ENCODE measurements around the gene ANKRD18A. TPM values are rescaled to one million over a fixed set of nuclear protein-coding genes. Genes with fewer than 3 reads are reported as not detected.
A peak's percentile ranks its signal among the peaks of the same experiment; 100 is the strongest.

Gene ANKRD18A
- total and polyA plus RNA-seq, 5 donors from 2014 or later: 0.21 to 10.9 (median 0.49) TPM

DNA sequence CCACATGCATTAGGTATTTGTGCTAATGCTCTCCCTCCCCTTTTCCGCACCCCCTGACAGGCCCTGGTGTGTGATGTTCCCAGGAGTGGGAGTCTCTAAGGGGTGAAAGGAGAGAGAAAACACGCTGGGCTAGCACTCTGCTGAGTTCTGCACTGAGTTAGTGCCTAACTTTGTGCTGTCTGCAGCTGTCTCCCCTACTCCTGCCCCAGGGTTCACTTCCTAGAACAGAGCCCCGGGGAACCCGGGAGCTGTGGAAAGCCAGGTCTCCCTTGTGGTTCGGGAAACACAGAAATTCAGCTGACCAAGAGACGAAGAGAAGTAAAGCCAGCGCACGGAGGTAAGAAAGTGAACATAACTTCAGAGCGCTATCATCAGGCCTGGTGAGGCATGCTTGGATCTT, 20.7 kb upstream of the ANKRD18A start:
- no peak overlapping the region for H3K4me3 Mint-ChIP-seq
- no peaks in the 10 kb centered on the region for H3K9me3 ChIP-seq (ENCODE audit: control insufficient read depth in 2 of 2, low read length in 2 of 2)
- no peaks in the 10 kb centered on the region for H3K4me1 ChIP-seq (ENCODE audit: control insufficient read depth, insufficient read depth, low read length, poor library complexity, severe bottlenecking)
- peaks cover 5% of the 10 kb centered on the region for H3K27me3 Mint-ChIP-seq
- no peak for ATAC-seq (ENCODE audit: low read depth in 2 of 2)
- no peak overlapping the region for H3K27ac Mint-ChIP-seq
- H3K4me3 ChIP-seq (ENCODE audit: low read depth, low read length): no peak overlapping the region
- no peaks in the 10 kb centered on the region for H3K36me3 Mint-ChIP-seq
- H3K4me1 Mint-ChIP-seq: no peaks in the 10 kb centered on the region
- H3K9me3 Mint-ChIP-seq: peaks cover 0 to 3% (median 0%) of the 10 kb centered on the region in 7 donors
- no peak for DNase-seq
- no peaks in the 10 kb centered on the region for H3K27me3 ChIP-seq (ENCODE audit: control insufficient read depth, insufficient read depth, low read length)
- H3K27ac ChIP-seq (ENCODE audit: insufficient read depth, low read length, poor library complexity, severe bottlenecking): no peak overlapping the region
- H3K36me3 ChIP-seq (ENCODE audit: control insufficient read depth, insufficient read depth, low read length): no peaks in the 10 kb centered on the region

DNA sequence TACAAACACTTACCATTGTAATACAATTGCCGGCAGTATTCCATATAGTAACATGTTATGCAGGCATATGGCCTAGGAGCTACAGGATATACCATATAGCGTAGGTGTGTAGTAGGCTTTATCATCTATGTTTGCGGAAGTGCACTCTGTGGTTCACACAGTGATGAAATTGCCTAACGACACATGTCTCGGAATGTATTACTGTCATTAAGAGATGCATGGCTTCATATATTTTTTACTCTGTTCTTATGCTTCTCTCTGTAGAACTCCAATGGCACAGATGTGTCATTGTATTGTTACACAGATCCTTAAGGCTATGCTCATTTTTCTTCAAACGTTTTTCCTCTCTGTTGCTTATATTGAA, 19.2 kb upstream of the ANKRD18A start:
- ATAC-seq (ENCODE audit: low read depth in 2 of 2) (no peak), DNase-seq (no peak)
- Histone ChIP-seq H3K27ac (ENCODE audit: insufficient read depth, low read length, poor library complexity, severe bottlenecking) (no peak overlapping the region), H3K27me3 (ENCODE audit: control insufficient read depth, insufficient read depth, low read length) (no peaks in the 10 kb centered on the region), H3K4me1 (ENCODE audit: control insufficient read depth, insufficient read depth, low read length, poor library complexity, severe bottlenecking) (no peaks in the 10 kb centered on the region), H3K9me3 (ENCODE audit: control insufficient read depth in 2 of 2, low read length in 2 of 2) (no peaks in the 10 kb centered on the region), H3K36me3 (ENCODE audit: control insufficient read depth, insufficient read depth, low read length) (no peaks in the 10 kb centered on the region), H3K4me3 (ENCODE audit: low read depth, low read length) (no peak overlapping the region)
- no peak overlapping the region for H3K27ac Mint-ChIP-seq
- peaks cover 5% of the 10 kb centered on the region for H3K27me3 Mint-ChIP-seq
- H3K36me3 Mint-ChIP-seq: no peaks in the 10 kb centered on the region
- H3K4me3 Mint-ChIP-seq: no peak overlapping the region
- H3K9me3 Mint-ChIP-seq: peaks cover 0 to 3% (median 0%) of the 10 kb centered on the region in 7 donors
- H3K4me1 Mint-ChIP-seq: no peaks in the 10 kb centered on the region

DNA sequence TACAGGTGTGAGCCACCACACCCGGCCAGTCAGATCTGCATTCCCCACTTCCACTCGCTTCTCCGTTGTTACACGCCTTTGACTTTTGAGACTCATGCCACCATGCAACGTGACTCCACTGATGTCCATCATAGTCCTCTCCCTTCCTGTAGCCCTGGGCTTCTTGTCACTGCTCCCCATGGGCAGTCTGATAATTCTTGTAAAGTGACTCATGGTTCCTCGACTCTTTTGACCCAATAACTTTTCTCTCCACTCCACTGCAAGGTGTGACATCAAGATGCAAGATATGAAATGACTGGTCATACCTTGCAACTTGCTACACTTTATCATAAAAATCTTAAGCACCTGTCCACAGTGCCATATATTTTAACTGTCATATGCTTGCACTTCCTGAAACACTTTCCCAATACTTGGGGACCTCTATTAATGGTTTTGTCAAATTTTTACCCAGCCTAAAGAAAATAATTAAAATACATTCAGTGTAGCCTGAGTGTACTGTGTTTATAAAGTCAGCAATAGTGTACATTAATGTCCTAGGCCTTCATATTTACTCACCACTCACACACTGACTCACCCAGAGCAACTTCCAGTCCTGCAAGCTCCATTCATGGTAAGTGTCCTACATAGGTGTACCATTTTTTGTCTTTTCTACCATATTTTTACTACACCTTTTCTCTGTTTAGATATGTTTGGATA, 18.6 kb upstream of the ANKRD18A start:
- Histone ChIP-seq H3K27ac (ENCODE audit: insufficient read depth, low read length, poor library complexity, severe bottlenecking) (no peak overlapping the region), H3K4me3 (ENCODE audit: low read depth, low read length) (no peak overlapping the region), H3K36me3 (ENCODE audit: control insufficient read depth, insufficient read depth, low read length) (no peaks in the 10 kb centered on the region), H3K4me1 (ENCODE audit: control insufficient read depth, insufficient read depth, low read length, poor library complexity, severe bottlenecking) (no peaks in the 10 kb centered on the region), H3K27me3 (ENCODE audit: control insufficient read depth, insufficient read depth, low read length) (no peaks in the 10 kb centered on the region), H3K9me3 (ENCODE audit: control insufficient read depth in 2 of 2, low read length in 2 of 2) (no peaks in the 10 kb centered on the region)
- DNase-seq (no peak), ATAC-seq (ENCODE audit: low read depth in 2 of 2) (no peak)
- Mint-ChIP-seq H3K27ac (no peak overlapping the region), H3K4me1 (no peaks in the 10 kb centered on the region), H3K9me3 (peaks cover 0 to 3% (median 0%) of the 10 kb centered on the region in 7 donors), H3K36me3 (no peaks in the 10 kb centered on the region), H3K27me3 (peaks cover 5% of the 10 kb centered on the region), H3K4me3 (no peak overlapping the region)

DNA sequence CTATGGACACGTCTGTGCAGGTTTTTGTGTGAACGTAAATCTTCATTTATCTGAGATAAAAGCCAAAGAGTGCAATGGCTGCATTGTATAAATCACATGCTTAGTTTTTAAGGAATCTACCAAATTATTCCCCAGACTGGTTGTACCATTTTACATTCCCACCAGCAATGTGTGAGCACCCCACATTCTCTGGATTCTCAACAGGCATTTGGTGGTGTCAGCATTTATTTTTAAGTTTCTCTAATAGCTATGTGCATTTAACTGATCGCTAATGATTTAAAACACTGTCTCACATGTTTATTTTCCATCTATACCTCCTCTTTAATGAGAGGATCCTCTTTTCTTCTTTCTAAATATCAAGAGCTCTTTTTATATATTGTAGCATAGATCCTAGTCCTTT, 13.9 kb upstream of the ANKRD18A start:
- no peaks in the 10 kb centered on the region for H3K36me3 Mint-ChIP-seq
- Histone ChIP-seq H3K27me3 (ENCODE audit: control insufficient read depth, insufficient read depth, low read length) (no peaks in the 10 kb centered on the region), H3K9me3 (ENCODE audit: control insufficient read depth in 2 of 2, low read length in 2 of 2) (no peaks in the 10 kb centered on the region), H3K4me1 (ENCODE audit: control insufficient read depth, insufficient read depth, low read length, poor library complexity, severe bottlenecking) (no peaks in the 10 kb centered on the region), H3K27ac (ENCODE audit: insufficient read depth, low read length, poor library complexity, severe bottlenecking) (no peak overlapping the region), H3K36me3 (ENCODE audit: control insufficient read depth, insufficient read depth, low read length) (no peaks in the 10 kb centered on the region), H3K4me3 (ENCODE audit: low read depth, low read length) (no peak overlapping the region)
- no peaks in the 10 kb centered on the region for H3K27me3 Mint-ChIP-seq
- no peak overlapping the region for H3K27ac Mint-ChIP-seq
- peaks cover 0 to 3% (median 0%) of the 10 kb centered on the region in 7 donors for H3K9me3 Mint-ChIP-seq
- H3K4me3 Mint-ChIP-seq: no peak overlapping the region
- ATAC-seq (ENCODE audit: low read depth in 2 of 2): no peak
- no peak for DNase-seq
- no peaks in the 10 kb centered on the region for H3K4me1 Mint-ChIP-seq

DNA sequence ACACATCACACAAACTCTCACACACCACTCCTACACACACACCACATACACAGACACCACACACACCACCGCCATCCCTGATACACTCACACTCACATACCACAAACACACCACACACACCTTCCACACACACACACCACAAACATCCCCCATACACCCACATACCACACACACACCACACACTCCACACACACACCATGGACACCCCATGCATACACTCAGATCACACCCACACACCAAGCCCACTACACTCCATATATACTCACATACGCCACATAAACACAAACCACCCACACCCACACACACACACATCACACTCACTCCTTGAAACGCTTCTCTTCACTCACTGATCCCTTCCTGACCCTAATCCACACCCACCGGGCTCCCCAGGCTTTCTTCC, 9.1 kb upstream of the ANKRD18A start:
- no peaks in the 10 kb centered on the region for H3K36me3 ChIP-seq (ENCODE audit: control insufficient read depth, insufficient read depth, low read length)
- Mint-ChIP-seq H3K27me3 (peaks cover 11% of the 10 kb centered on the region), H3K27ac (no peak overlapping the region)

DNA sequence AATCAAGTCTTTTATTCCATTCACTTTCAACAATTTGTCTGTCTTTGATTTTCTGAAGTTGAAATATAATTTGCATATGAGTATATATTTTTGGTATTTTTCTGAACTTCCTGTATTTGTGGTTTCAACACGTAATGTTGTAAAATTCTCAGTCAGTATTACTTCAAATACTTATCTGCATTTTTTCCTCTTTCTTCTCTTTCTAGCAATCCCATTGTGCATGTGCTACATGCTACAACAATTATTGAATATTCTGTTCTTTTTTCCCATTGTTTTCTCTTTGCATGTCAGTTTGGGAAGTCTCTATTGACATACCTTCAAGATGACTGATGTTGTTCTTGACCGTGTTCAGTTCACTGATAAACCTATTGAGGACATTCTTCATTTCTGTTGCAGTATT, 5.6 kb upstream of the ANKRD18A start:
- Histone ChIP-seq H3K4me3 (ENCODE audit: low read depth, low read length) (no peak overlapping the region), H3K27ac (ENCODE audit: insufficient read depth, low read length, poor library complexity, severe bottlenecking) (no peak overlapping the region), H3K27me3 (ENCODE audit: control insufficient read depth, insufficient read depth, low read length) (peaks cover 8% of the 10 kb centered on the region), H3K4me1 (ENCODE audit: control insufficient read depth, insufficient read depth, low read length, poor library complexity, severe bottlenecking) (peaks cover 18% of the 10 kb centered on the region), H3K36me3 (ENCODE audit: control insufficient read depth, insufficient read depth, low read length) (no peaks in the 10 kb centered on the region), H3K9me3 (ENCODE audit: control insufficient read depth in 2 of 2, low read length in 2 of 2) (peaks cover 9 to 11% of the 10 kb centered on the region in 2 experiments)
- ATAC-seq (ENCODE audit: low read depth in 2 of 2): no peak
- DNase-seq: no peak
- Mint-ChIP-seq H3K27ac (no peak overlapping the region), H3K4me1 (peaks cover 6 to 14% (median 11%) of the 10 kb centered on the region in 4 donors), H3K36me3 (no peaks in the 10 kb centered on the region), H3K9me3 (peaks cover 0 to 12% (median 2%) of the 10 kb centered on the region in 7 donors), H3K27me3 (peaks cover 37% of the 10 kb centered on the region), H3K4me3 (no peak overlapping the region)

More for the DNA sequence above, 9.1 kb upstream of the ANKRD18A start:
- Histone ChIP-seq H3K4me1 (ENCODE audit: control insufficient read depth, insufficient read depth, low read length, poor library complexity, severe bottlenecking) (no peaks in the 10 kb centered on the region), H3K4me3 (ENCODE audit: low read depth, low read length) (no peak overlapping the region), H3K27ac (ENCODE audit: insufficient read depth, low read length, poor library complexity, severe bottlenecking) (no peak overlapping the region), H3K27me3 (ENCODE audit: control insufficient read depth, insufficient read depth, low read length) (no peaks in the 10 kb centered on the region), H3K9me3 (ENCODE audit: control insufficient read depth in 2 of 2, low read length in 2 of 2) (peaks cover 0 to 4% of the 10 kb centered on the region in 2 experiments)
- Mint-ChIP-seq H3K9me3 (peaks cover 0 to 8% (median 2%) of the 10 kb centered on the region in 7 donors), H3K36me3 (no peaks in the 10 kb centered on the region), H3K4me3 (no peak overlapping the region), H3K4me1 (peaks cover 0 to 2% (median under 1%) of the 10 kb centered on the region in 4 donors)
- DNase-seq (no peak), ATAC-seq (ENCODE audit: low read depth in 2 of 2) (no peak)

DNA sequence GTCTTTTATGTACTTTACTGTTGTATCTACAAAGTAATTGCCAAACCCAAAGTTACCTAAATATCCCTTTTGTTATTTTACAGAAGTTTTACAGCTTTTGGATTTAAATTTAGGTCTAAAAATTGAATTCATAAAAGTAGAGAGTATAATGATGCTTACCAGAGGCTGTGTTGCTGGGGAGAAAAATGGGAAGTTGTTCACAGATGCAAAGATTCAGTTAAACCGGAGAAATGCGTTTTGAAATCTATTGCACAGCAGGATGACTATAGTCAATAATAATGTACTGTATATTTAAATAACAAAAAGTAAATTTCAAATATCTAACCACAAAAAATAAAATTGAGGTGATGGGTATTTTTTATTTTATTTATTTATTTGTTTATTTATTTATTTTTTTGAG, 2.6 kb upstream of the ANKRD18A start:
- Mint-ChIP-seq H3K36me3 (no peaks in the 10 kb centered on the region), H3K9me3 (peaks cover 0 to 12% (median 2%) of the 10 kb centered on the region in 7 donors), H3K4me1 (peaks cover 6 to 20% (median 12%) of the 10 kb centered on the region in 4 donors), H3K27ac (no peak overlapping the region), H3K4me3 (peak overlapping the region; percentile 83 to 89 (median 85)), H3K27me3 (peaks cover 49% of the 10 kb centered on the region)
- Histone ChIP-seq H3K4me3 (ENCODE audit: low read depth, low read length) (no peak overlapping the region), H3K4me1 (ENCODE audit: control insufficient read depth, insufficient read depth, low read length, poor library complexity, severe bottlenecking) (peaks cover 27% of the 10 kb centered on the region), H3K9me3 (ENCODE audit: control insufficient read depth in 2 of 2, low read length in 2 of 2) (peaks cover 9 to 11% of the 10 kb centered on the region in 2 experiments), H3K27me3 (ENCODE audit: control insufficient read depth, insufficient read depth, low read length) (peaks cover 12% of the 10 kb centered on the region), H3K27ac (ENCODE audit: insufficient read depth, low read length, poor library complexity, severe bottlenecking) (no peak overlapping the region), H3K36me3 (ENCODE audit: control insufficient read depth, insufficient read depth, low read length) (no peaks in the 10 kb centered on the region)
- no peak for DNase-seq
- ATAC-seq (ENCODE audit: low read depth in 2 of 2): no peak

DNA sequence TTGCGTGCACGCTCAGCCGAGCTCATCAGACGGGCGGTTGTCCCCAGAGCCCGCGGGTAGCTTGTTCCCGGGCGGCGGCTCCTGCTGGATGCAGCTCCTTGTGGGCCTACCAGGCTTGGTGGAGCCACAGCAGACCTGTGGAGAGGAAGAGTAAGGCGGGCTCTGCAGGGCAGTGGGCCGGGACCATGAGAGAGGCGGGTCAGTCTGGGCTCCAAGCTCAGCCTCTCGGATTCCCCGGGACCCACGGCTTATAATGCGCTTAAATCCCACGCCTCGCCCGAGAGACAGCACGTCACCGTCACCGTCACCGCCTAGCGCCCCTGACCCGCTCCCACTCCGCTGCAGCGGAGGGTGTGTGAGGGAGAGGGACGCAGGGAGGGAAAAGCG, 1.9 kb upstream of the ANKRD18A start:
- no peaks in the 10 kb centered on the region for H3K36me3 ChIP-seq (ENCODE audit: control insufficient read depth, insufficient read depth, low read length)
- DNase-seq (no peak), ATAC-seq (ENCODE audit: low read depth in 2 of 2) (no peak)
- no peak overlapping the region for H3K27ac Mint-ChIP-seq
- H3K4me1 Mint-ChIP-seq: peaks cover 6 to 20% (median 12%) of the 10 kb centered on the region in 4 donors
- H3K4me3 Mint-ChIP-seq: peak overlapping the region; percentile 83 to 89 (median 85)
- H3K9me3 Mint-ChIP-seq: peaks cover 0 to 12% (median 2%) of the 10 kb centered on the region in 7 donors
- H3K27me3 ChIP-seq (ENCODE audit: control insufficient read depth, insufficient read depth, low read length): peaks cover 12% of the 10 kb centered on the region
- no peaks in the 10 kb centered on the region for H3K36me3 Mint-ChIP-seq
- H3K27ac ChIP-seq (ENCODE audit: insufficient read depth, low read length, poor library complexity, severe bottlenecking): no peak overlapping the region
- H3K4me3 ChIP-seq (ENCODE audit: low read depth, low read length): peak overlapping the region; percentile 26
- H3K4me1 ChIP-seq (ENCODE audit: control insufficient read depth, insufficient read depth, low read length, poor library complexity, severe bottlenecking): peaks cover 27% of the 10 kb centered on the region
- H3K9me3 ChIP-seq (ENCODE audit: control insufficient read depth in 2 of 2, low read length in 2 of 2): peaks cover 9 to 11% of the 10 kb centered on the region in 2 experiments
- H3K27me3 Mint-ChIP-seq: peaks cover 51% of the 10 kb centered on the region
